Measurements from ENCODE around the gene ZNF385A.

The ZNF385A gene

DNA sequence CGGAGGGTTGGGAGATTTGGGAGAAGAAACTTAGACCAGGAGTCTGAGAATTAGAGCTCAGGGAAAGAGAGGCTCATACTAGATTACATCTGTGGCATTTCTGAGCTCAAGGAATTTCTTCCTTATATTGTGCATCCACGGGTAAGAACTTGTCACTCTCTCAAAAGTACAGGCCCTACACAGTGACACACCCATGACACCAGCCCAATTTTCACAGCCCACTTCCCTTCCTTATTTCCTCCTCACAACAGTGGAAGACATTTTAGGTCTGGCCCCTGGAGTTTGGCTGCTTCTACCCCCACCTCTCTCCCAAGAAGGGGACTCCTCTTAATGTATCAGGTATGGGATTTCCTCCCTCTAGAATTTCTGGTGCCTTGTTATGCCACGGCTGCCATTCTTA lies 9.2 kb upstream of the ZNF385A start:
- no peak for DNase-seq (ENCODE audit: low read depth in 2 of 2)

DNA sequence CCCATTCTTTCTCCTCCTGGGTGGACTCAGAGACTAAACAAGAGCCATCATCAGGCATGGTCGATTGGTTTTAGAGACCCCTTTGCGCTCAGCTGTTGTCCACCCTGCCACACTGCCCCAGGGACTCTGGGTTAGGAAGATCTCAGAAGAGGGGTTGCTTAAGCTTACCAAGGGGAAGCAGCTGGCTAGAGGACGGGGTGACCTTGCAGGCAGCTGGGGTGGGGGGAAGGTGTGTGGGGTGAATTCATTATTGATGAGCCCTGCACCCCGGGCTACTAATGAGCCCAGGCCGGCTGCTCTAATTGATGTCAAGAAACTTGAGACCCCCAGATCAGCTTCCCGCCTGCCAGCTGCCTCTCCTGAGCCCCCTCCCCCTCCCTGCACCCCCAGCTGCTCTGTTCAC lies 8.7 kb upstream of the ZNF385A start:
- DNase-seq (ENCODE audit: low read depth in 2 of 2) = no peak

DNA sequence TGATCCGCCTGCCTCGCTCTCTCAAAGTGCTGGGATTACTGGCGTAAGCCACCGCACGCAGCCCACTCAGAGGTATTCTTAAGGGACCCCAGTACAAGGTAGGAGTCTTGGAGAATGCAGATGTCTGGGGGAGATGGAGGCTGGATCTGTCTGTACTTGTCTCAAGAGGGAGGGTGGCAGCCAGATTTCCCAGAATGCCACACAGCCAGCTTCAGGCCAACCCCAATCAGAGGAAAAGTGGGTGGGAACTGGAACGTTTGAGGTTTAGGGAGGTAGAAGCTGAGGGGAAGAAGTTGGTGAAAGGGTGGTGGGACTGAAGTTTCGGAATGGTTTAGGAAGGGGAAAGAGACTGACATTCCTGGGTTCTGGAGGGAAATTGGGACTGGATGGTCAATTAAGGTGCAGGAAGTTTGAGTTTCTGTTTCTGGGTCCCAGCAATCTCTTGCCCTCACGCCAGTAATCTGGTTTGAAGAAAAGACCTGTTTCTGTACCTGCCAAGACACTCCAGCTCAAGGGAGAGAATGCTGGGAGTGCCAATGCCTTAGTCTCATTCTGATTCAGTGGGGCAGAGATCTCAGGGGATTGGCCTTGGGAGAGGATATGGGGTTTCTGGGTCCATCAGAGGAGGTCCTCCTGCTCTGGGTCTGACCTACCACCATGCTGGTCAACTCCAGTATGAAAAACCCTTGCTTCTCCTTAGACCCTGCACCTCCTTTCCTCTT lies 8.1 kb upstream of the ZNF385A start:
- no peak for DNase-seq (ENCODE audit: low read depth in 2 of 2)

DNA sequence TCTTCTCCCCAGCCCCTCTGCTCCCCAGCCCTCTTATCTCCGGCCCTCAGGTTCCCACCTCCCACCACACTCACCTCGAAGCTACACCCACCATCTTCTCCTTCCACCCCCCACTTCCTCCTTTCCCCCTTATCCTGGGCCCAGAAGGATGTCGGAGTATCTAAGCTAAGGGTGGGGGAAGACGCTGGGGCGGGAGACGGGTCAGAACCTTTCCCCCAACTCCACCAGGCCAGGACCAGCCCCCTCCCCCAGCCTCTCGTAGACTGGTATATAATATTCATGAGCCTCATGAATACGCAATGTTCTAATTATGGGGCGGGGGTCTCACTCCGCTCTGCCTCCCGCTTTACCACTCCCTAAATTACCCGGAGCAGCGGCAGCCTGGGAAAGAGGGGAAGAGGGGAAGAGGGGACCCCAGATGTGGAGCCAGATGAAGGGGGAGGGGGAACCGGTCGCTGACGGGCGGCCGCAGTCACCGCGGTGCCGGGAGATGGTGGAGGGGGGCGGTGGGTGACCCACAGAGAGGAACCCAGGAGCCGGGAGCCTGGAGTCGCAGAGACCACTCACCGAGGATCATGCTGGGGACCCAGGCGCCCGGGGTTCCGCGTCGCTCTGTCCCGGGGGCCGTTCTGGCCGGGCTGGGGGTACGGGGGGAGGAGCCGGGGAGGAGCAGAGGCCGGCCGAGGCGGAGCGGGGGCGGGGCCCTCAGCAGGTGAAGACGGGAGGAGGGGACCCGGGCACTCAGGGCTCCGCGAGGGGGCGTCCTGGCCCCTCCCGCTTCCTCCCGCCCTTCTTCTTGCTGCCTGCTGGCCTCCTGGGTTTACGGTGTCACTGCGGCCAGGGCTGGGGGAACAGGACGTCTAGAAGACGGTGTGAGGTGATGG lies 6.4 kb upstream of the ZNF385A start:
- peak; percentile 53 to 60 for DNase-seq (ENCODE audit: low read depth in 2 of 2)

DNA sequence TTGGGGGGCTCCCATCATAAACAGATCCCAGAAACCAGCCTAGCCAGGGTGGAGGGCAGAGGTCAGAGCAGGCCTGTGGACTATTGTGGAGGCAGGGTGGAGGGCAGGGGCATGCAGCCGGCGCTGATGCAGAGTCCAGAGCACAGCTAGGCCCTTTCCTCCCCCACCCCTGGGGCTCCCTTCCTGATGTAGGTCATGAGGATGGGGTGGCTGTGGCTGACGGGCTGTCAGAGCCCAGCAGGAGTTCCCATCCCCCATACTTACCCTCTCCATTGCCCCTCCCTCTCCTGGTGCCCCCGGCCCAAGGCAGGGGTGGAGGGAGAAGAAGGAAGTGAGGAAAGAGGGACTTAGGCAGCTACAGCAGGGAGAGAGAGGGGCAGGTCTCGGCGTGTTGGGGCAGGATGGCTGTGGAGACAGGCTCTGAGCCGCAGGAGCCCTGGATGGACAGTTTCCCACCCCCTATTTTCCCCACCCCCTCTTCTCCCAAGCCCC lies 5.7 kb upstream of the ZNF385A start:
- no peak for DNase-seq (ENCODE audit: low read depth in 2 of 2)

DNA sequence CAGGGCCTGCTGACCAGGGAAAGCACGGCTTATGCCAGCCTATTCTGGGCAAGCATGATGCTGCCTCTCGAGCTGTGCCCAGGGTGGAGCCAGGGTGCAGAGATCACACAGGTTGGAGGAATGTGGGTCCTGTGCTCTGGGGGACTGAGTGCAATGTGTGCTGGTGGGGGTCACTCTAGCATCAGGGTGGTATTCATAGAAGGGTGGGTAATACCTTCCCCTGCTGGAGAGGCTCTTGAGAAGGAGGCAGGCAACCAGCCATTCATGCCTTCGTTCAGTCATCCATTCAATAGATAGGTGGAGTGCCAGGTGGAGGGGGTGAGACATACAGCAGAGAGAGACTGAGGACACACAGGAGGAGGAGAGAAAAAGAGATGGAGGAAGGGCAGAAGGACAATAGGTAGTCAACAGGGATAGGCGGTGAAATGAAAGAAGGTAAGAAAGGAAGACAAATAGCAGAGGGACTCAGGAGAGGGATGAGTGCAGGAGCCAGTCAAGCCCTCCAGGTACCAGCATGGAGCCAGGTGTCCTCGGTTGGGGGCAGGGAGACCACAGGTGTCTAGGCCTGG lies 5.2 kb upstream of the ZNF385A start:
- no peak for DNase-seq (ENCODE audit: low read depth in 2 of 2)

DNA sequence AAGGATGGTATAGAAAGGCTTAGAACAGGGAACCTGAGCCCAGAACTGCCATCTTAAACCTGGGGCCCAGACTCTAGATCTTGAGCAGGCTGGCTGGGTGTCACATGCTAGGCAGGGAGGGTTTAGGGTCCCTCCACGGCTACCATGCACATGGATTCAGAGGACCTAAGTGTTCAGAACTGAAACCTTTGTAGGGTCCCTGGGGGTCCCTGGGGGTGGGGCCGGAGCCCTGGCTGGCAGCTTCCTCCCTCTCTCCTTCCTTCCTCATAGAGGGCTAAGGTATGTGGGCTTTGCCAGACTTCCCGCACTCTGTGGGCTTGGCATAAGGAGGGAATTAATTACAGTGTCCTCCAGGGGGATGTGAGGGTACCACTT lies 4.6 kb upstream of the ZNF385A start:
- no peak for DNase-seq (ENCODE audit: low read depth in 2 of 2)

DNA sequence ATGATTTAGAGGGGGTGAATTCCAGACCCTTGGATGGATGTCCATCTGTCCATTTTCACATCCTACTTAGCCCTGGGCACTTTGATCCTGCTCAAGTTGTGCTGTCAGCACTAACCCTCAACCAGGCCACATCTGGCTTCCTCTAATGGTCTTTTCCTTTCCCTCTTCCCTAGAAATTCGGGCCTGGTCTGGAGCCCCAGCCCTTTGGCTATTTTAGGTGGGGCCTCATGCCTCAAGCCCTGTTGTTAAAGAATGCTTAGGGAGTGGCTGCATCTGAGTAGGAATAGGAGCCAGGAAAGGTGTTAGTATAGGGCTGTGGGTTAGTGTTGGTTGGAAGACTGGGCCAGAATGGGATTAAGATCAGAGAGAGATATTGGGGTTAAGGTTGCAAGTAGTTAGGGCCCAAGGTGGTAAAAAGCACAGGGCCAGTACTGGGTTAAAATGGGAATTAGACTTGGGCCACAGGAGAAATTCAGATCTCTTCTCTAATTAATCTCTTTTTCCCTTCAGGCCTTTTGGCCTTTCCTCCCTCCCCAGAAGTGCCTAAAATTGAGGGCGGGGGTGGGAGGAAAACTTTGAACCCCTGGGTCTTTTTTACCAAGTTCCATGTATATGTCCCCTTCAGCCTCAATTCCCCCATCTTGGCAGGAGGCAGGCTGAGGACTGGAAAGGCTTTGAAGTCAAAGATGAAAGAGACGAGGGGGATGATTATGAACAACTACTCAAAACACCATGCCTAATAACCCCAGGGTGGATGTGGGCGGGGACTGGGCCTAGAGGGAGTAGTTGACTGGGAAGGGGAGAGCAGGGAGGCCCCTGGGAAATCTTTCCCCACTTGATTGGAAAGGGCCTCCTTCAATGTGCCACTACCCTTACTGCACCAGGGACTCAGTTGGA lies 4.0 kb upstream of the ZNF385A start:
- no peak for DNase-seq (ENCODE audit: low read depth in 2 of 2)

DNA sequence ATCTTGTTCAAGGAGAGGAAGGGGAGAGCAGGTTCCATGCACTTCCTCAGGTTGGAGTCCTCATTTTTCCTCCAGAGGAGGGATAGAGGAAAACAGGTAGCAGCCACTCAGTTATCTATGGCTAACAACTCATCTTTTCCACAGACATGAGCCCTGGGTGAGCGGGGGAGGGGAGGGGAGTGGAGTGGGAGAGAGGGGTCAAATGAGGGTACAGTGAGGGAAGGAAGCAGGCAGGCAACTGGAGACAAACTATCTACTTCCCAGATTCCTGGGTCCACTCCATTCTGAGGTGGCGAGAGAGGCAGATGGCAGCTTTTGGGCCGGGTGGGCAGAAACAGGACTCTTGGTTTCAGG lies 2.6 kb upstream of the ZNF385A start:
- no peak for DNase-seq (ENCODE audit: low read depth in 2 of 2)

DNA sequence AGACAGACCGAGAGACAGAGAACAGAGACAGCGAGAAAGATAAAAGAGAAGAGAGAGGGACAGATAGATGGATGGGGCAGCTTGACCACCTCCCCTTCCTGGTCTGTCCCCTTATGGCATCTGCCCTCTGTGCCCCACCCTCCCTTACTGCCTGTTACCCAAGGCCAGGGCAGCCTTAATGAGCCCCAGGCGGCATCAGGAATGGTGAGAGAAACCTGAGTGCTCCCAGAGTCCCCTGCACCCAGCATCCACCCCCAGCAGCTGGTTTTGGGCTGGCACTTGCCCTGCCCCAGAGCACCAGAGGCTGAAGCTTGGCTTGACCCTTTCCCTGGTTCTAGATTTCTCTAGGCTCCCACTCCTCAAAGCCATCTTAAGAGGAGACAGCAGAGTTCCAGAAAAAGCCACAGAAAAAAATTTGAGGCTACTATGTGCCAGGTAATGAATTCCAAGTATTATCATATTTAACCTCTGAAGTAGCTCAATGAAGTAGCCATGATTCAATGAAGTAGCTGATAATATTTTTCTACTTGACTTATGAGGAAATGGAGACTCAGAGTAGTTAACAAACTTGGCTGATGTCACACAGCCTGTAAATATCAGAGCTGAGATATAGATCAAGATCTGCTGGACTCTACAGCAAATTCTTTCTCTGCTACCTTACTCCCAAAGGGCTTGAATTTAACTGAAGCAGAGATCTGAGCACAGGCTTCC lies 2.0 kb upstream of the ZNF385A start:
- DNase-seq (ENCODE audit: low read depth in 2 of 2) = no peak

DNA sequence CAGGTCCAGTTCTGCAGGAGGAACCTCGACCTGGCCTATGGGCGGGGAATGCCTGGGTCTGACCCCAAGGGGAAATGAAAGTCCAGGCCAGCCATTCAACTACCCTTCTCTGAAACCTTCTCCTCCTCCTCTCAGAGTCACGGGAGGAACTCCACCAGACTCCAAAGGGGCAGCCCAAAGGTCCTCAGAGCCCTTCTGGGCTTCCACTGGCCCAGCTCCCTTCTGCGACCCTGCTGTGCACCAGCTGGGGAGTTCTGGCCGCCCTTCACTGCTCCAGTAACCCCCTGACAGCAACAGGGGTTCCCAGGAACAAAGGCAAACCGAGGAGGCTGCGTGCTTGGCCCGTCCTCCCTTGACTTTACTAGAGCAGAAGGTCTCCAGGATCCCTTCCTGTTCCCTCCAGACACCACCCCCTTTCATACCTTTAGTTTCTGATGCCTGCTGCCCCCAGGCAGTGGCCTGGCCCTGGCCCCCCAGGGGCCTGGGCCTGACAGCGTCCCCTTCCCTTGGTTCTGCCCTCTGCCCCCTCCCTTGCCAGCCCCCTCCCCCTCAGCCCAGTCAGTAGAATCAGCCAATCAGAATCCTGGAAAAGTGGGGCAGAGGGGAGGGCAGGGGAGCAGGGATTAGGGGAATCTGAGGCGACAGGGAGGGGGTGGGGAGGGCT lies 850 bp upstream of the ZNF385A start:
- no peak for DNase-seq (ENCODE audit: low read depth in 2 of 2)

DNA sequence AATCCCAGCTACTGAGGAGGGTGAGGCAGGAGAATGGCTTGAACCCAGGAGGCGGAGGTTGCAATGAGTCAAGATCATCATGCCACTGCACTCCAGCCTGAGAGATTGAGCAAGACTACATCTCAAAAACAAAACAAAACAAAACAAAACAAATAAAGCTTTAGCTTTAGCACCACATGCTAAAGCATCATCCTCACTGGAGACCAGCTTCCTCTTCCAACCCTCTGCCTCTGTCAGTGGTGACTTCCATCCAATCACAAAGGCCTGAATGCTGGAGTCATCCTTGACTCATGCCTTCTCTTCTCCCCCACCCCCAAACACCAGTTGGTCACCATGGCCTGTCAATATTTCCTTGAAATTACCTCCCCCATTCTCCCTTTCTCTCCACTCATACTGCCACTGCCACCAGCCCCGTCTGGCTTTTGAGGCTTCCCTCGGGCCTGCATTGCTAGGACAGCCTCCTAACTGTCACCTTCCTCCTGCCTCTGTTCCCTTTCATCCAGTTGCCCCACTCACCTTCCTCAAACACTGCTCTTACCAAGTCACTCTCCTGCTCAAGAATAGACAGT lies 1.4 kb downstream of the ZNF385A start:
- no peak for DNase-seq (ENCODE audit: low read depth in 2 of 2)

DNA sequence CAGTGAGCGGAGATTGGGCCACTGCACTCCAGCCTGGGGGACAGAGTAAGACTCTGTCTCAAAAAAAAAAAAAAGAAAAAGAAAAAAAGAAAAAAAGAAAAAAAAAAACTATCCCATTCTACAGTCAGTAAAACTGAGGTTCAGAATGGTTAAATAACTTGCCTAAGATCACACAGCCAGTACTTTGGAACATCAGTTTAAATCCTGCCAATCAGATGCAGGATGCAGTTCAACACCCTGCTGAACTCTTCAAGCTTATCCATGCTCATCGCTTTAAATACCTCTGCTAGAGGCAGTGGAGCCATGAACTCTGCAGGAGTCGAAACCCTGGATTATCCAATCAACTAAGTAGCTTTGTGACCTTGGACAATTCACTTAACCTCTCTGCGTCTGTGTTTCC lies 3.4 kb downstream of the ZNF385A start:
- DNase-seq (ENCODE audit: low read depth in 2 of 2) = no peak

DNA sequence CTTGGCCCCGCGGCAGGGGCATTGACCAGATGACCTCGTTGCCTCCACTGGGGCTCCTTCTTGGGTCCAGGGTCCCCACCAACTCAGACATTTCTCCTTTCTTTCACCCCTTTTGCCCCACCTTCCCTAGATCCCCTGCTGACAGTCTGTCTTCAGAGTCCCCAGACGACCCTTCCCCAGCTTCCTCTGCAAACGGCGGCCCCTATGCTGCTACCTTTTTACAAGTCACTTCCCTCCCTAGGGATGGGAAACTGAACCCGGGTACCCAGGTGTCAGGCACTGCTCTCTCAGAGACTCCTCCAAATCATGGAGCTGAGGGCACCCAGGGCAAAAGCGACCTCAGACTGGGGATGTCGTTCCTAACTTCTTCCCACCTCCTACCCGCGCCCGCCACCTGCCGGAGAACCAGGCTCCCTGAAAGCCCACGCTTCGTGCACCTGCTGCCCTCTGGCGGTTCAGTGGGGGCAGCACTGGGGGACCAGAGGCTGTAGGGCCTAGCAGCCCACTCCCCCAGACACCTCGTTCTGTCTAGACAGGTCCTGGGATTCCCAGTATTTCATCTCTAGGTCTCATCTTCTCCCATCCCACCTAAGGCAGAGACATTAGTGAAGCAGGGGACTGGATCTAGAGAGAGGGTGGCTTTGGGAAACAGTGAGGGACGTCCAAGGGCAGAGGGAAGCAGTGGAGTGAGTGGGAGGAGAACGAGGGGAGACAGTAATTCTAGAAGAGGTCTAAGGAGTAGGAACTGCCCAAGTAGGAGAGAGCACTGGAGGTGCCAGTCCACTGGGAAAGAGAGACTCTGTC lies 4.9 kb downstream of the ZNF385A start:
- peak; percentile 87 to 88 for DNase-seq (ENCODE audit: low read depth in 2 of 2)

DNA sequence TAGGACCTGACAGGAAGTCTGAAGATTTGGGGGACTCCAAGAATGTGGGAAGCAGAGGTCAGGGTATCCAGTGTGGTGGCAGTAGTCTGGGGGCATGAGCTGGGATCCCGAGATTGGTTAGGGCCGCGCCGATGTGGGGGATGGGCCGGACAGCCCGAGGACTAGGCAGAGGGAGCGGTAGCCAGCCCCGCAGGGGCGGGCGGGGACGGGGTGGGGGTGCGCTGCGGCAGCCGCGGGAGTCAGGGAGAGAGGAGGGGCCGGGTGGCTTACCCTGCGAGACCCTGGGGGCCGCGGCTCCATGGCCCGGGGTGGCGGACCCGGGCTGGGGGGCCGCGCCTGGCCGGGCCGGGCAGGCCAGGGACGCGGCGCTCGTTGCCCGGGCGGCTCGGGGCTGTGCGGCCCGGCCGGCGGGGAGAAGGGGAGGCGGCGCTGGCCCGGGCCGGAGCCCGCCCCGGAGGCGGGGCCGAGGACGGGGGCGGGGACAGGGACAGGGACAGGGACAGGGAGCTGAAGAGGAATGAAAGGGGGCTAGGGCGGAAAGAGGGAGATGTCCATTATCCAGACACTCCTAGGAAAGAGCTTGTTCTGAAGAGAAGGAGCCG lies 5.6 kb downstream of the ZNF385A start:
- no peak for DNase-seq (ENCODE audit: low read depth in 2 of 2)

DNA sequence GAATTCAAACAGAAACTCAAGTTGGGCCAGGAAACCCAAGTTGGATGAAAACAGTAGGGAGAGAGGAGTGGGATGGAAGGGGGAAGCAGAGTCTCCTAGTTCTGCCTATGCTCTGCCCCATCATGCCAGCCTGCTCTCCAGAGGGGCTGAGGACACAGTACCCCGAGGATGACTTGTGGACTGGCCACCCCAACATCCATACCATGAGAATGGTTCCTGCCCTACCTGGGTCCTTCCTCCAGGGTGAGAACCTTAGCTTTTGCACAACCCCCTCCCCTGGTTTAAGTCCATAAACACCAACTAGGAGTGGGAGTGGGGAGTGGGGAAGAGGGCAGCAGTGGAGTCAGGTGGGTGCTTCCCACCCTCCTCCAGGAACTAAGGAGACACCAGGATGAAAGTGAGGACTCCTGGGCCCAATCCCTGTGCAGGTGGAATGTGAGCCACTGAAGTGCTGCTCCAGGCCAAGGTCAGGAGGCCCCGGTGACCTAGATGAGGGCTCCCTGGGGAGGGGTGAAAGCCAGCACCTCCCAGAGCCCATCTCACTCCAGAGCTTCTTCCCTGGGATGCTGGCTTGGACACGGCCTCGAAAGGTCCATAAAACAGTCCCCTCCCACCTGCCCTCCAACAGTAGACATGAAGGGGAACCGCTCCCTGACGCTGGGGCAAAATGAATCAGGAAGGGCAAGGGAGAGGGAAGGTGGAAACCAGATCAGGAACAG lies 6.6 kb downstream of the ZNF385A start:
- no peak for DNase-seq (ENCODE audit: low read depth in 2 of 2)

DNA sequence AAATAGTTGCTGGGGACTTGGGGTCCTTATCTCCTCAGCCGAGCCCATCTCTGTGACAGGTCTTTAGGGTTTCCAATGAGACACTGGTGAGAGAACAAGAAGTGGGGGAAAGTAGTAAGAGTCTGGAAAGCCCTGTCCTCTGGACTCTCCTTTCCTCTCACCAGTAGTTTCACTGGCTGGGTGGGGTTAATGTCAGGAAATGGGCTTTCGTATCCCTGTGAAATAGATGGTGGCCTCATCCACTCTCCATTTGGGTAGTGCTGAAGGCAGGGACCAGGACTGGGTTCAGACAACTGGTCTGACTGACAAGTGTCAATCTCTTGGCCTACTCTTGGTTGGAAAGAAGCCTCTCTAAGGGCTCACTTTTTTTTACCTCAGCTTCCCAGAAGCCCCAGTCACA lies 7.5 kb downstream of the ZNF385A start:
- no peak for DNase-seq (ENCODE audit: low read depth in 2 of 2)

DNA sequence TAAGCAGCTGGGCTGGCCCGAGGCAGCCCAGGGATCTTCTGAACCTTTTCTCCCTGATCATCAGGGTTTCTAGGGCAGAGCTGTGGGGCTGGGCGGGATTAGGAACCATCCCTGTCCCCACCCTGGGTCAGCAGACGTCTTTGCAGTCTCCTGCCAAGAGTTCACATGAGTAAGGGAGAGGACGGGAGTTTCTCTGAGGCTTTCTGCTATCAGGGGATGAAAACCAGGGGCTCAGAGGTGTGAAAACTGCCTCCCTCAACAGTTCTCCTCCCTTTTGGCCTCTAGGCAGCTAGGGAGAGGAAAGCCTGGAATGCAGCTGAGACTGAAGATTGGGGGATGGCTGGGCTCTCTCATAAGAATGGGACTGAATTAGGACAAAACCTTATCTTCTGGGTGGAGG lies 7.9 kb downstream of the ZNF385A start:
- DNase-seq (ENCODE audit: low read depth in 2 of 2) = no peak

DNA sequence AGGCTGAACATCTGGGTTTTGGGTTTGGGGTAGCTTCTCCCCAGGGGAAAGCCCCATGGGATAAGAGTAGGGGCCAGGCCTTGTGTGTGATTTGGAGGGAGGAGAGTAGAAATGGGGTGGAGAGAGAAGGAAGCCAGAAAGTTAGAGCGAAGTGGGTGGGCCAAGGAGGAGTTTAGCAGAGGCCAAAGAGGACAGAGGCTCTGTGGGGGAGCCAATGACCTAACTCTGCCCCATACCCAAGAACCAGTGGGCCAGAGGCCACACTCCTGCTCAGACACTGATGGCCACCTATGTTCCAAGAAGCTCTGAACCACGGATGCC lies 9.3 kb downstream of the ZNF385A start:
- no peak for DNase-seq (ENCODE audit: low read depth in 2 of 2)
